HG03342 (cell line): ENCODE measurements around the gene CRYZL1.

ENCODE experiments used
- ATAC-seq: cut with Tn5 transposase; IDR thresholded peaks from one replicate; pipeline ENCODE4 v1.9.1; 2021; ENCODE audit warnings: mild to moderate bottlenecking, moderate library complexity; ENCODE audit not compliant: unreplicated experiment

The CRYZL1 gene

DNA sequence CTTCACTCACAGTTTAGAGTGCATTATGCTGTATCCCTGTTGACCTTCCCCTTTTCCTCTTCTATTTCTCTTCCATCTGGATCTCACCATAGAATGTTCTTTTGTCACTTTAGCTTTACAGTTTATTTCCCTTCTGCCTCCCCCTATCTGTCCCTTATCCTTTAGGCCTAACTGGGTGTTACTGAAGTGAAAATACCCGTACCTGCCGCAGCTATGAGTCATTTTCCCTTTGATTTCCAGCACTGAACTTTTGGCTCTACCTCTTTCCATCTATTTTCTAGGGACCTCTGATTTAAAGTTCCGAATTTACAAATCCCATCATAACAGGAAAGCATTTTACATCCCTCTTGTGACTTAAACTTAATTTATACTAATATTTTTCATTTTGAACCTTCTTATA is 20.5 kb upstream of the CRYZL1 start:
- ATAC-seq, result no peak

DNA sequence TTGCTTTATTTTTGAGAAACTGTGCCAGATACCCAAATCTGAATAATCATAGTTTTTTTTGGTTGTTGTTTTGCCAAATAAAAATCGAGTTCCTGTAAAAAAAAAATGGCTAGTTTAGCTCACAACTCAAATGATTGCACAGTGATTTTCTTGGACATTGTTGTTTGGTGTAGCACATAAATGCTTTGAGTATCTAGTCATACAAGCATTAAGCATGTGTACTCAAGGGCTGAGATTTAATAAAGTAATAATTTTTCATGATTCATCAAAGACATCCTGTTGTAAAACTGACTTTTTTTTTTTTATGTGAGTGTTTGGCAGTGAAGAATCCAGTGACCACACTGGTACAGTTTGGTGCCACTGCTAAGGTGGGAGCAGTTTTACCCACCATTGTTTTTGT is 19.6 kb upstream of the CRYZL1 start:
- ATAC-seq, result no peak

DNA sequence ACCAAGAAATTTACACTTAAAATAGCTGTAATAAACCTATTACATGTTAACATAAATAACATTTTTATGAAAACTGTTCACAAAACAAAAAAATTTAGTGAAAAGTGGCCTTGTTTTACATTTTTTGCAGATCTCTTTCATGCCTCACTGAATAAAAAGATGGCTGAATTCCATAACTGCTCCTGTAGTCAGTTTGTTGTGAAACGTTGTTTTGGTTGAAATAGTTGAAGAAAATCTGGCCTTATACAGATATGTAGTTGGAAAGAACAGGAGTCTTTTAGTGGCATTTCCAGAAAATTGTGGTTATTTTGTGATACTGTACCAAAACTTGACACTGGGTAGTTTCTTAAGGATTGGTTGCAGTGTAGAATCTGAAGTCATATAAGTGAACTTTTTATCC is 18.9 kb upstream of the CRYZL1 start:
- no peak for ATAC-seq

DNA sequence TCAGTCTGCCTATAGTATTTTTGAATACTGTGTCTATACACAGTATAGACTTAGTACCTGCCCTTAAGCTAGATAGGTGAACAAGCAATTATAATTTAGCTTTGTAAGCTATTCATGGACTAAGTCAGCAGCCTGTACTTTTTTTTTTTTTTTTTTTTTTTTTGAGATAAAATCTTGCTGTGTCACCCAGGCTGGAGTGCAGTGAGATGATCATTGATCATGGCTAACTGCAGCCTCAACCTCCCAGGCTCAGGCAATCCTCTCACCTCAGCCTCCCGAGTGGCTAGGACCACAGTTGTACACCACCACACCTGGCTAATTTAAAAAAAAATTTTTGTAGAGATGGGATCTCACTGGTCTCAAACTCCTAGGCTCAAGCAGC is 18.0 kb upstream of the CRYZL1 start:
- ATAC-seq, result no peak

DNA sequence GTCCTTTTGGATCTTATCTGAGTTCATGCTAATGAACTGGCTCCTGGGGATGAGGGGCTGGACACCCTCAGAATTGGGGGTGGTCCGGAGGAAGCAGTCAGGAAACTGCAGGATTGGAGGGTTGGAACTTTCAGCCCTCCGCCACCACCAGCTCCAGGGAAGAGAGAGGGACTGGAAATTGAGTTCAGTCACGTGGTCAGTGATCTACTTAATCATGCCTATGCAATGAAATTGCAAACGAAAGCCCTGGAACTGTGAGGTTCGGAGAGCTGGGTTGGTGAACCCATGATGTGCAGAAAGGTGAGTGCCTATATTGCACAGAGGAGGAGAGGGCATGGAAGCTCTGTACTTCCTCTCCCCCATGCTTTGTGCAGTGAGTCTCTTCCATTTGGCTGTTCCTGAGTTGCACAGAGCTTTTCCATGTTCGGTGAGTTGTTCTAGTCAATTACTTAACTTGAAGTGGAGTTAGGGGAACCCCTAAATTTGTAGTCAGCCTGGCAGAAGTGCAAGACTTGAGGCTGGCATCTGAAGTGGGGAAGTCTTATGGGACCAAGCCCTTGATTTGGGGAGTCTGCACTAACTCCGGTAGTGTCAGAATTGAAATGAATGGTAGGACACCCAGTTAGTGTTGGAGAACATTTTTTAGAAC is 17.5 kb upstream of the CRYZL1 start:
- no peak for ATAC-seq

DNA sequence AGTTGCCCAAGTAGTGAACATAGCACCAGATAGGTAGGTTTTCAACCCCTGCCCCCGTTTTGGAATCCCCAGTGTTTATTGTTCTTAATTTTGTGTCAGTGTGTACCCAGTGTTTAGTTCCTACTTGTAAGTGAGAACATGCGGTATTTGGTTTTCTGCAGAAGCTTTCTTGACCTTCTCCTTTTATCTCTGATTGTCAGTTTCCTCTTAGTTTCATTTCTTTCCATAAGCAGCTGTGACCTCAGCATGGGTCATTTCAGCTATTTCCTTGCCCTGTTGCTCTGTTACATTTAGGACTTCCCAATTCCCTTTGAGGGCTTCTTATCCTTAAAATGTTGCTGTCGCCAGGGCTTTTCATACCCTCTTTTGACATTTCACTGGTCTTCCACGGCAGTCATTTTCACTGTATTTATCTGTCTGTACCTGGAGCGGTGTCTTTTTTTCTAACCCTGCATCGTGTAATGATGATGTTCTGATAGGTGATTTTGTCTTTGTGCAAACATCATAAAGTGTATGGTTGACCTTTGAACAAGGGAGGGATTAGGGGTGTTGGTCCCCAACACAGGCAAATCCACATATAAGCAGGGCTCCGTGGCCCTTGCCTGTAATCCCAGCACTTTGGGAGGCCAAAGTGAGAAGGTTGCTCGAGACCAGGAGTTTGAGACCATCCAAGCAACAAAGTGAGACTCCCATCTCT is 15.7 kb upstream of the CRYZL1 start:
- no peak for ATAC-seq

DNA sequence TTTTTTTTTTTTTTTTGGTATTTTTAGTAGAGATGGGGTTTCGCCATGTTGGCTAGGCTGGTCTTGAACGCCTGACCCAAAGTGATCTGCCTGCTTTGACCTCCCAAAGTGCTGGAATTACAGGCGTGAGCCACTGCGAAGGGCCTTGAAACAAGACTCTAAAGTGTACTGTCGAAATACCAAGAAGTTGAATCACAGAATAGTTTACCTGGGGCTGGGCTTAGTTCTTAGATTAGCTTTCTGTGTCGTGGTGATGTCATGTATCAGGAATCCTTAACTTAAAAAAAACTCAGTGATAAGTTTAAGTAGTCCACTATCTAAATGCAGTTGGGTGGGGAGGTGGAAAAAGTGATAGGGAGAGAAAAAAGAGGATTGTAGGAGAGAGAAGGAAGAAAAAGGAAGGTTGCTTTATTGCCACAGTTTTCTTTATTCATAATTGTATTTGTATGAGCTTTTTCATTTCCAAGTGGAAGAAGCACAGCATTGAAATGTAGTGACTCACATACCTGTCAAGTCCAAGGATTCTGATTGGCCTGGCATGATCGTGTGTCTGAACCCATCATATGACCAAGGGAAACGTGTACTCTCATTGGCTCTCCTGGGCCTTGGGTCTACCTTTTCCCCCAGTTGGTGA is 14.2 kb upstream of the CRYZL1 start:
- ATAC-seq, result no peak

DNA sequence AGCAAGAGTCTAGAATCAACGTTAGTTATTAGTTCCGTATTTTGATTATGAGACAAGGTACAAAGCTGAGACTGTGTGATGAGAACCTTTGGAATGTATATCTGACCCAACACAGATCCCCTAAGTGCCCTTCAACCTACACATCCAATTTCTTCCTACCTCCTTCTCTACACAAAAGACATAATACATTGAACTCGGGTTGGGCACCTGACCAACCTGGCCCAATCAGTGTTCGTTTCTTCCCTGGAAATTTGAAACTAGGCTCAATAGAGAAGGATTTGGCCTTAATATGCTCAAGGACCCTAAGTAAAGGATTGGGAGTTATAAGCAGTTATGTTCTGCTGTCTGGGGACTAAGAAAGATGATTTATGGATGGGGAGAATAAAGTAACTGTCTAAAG is 12.9 kb upstream of the CRYZL1 start:
- no peak for ATAC-seq

GRCh38 chr21:33651965-33652680 is 10.6 kb upstream of the CRYZL1 start:
- no peak for ATAC-seq

GRCh38 chr21:33650929-33651509 is 9.5 kb upstream of the CRYZL1 start:
- ATAC-seq, result no peak

DNA sequence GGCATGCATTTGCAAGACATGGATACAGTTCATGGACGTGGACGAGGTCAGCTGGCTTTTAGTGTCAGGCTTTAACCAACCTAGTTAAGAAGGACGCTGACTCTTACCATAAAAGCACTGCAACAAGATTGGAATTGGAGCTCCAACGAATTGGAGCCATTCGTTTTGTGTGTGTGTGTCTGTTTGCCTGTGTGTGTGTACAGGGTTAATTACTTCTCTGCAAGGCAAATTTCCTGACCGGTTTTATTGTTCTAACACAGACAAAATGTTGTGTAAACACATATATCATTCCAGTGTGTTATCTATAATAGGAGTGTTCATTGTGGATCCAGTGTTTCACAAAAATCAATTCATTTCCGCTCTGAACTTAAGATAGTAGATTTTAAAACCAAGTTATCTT is 8.7 kb upstream of the CRYZL1 start:
- no peak for ATAC-seq

DNA sequence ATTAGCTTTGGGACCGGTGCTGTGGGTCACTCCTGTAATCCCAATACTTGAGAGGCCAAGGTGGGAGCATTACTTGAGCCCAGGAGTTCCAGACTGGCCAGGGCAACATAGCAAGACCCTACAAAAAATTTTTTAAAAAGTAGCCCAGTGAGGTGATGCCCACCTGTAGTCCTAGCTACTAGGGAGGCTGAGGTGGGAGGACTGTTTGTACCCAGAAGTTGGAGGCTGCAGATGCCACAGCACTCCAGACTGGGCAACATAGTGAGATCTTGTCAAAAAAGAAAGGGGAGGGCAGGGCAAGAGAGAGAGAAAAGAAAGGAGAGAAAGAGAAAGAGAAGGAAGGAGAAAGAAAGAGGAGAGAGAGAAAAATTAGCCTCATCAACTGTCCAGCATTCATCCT is 7.0 kb upstream of the CRYZL1 start:
- no peak for ATAC-seq

- ATAC-seq, result no peak
Observed at GRCh38 chr21:33647587-33647986, 6.0 kb upstream of the CRYZL1 start.

GRCh38 chr21:33645730-33646129 is 4.2 kb upstream of the CRYZL1 start:
- no peak for ATAC-seq

GRCh38 chr21:33644383-33645074 is 3.0 kb upstream of the CRYZL1 start:
- no peak for ATAC-seq

- ATAC-seq, result no peak
Observed at GRCh38 chr21:33643658-33644311, 2.2 kb upstream of the CRYZL1 start.

- ATAC-seq, result no peak
Observed at GRCh38 chr21:33642896-33643657, 1.5 kb upstream of the CRYZL1 start.

DNA sequence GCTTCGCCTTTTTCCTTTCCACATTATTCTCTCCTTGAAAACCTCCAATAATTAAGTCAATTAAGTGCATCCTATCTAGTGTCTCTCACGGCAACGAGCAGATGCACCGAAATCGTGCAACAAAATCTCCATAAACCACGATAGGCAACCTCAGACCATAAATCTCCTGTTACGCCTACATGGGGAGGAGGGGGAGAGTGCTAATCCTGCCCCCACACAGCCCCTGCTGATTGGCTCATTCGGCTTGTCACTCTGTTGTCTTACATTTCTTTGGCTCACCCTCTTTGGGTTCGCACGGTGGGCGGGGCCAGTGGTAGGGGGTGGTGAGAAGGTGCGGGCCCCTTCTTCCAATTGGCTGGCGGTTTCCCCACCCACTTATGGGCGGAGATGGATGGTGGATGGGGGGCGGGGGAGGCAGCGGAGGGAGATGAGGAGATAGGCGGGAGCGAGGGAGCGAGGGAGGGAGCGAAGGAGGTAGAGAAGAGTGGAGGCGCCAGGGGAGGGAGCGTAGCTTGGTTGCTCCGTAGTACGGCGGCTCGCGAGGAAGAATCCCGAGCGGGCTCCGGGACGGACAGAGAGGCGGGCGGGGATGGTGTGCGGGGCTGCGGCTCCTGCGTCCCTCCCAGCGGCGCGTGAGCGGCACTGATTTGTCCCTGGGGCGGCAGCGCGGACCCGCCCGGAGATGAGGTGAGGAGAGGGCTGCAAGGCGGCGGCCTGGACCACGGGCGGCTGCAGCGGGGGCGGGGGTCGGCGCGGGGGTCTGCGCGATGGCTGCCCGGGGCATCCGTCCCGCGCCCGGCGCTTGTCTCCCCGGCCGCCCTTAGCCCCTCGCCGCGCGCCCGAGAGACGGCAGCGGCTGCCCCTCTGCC is 720 bp upstream of the CRYZL1 start, which contains the start of gene ITSN1:
Gene ITSN1, plus strand, starts transcription at position 475 of the 869 bp plus-strand sequence. CDS start 76,328 bp downstream, outside the sequence.
- ATAC-seq, result peak; percentile 84
